IMR-90 (cell line): ENCODE results near the gene ATP6V0C. TPM values are rescaled to one million over a fixed set of nuclear protein-coding genes. Genes with fewer than 3 reads are reported as not detected.

Source experiments
- ATAC-seq: fragments of 200-7000 bp; cut with Tn5 transposase; 2 replicates; pipeline ENCODE4 v1.9.1; 2020; ENCODE audit warnings: low read depth, mild to moderate bottlenecking, moderate library complexity
- BruUV-seq: library from RNA; stranded (reverse); fragments of 400-500 nt; replicated peaks from 2 replicates; lab custom pipeline; 2021; lab: Mats Ljungman, UMichigan
- CTCF ChIA-PET: fragments of 300-600 bp; formaldehyde crosslinking; extraction: SDS; loops from one replicate; lab custom pipeline; 2021; ENCODE audit warnings: antibody characterized with exemption; lab: Yijun Ruan, JAX
- POLR2A ChIA-PET: fragments of 300-600 bp; sonication (Branson Sonifier 250); formaldehyde crosslinking; loops from one replicate; lab custom pipeline; 2022; ENCODE audit warnings: antibody characterized with exemption; ENCODE audit not compliant: unreplicated experiment; lab: Charles Lee
- DNase-seq: peaks from one replicate; pipeline ENCODE4 v3.0.0; 2013
- H2AFZ ChIP-seq: replicated peaks from 2 replicates; pipeline ENCODE3; 2013; ENCODE audit warnings: low read length, mild to moderate bottlenecking; ENCODE audit not compliant: poor library complexity
- H2AK5ac ChIP-seq: 2 replicates; pipeline ENCODE4 v1.6.1; 2013; ENCODE audit warnings: low read depth, low read length, inconsistent platforms
- H2AK9ac ChIP-seq: replicated peaks from 2 replicates; pipeline ENCODE3; 2013; ENCODE audit warnings: mild to moderate bottlenecking, low read depth, low read length, moderate library complexity; ENCODE audit not compliant: poor library complexity
- H2BK120ac ChIP-seq: 2 replicates; pipeline ENCODE4 v1.6.1; 2013; ENCODE audit warnings: low read depth, low read length, inconsistent platforms
- H2BK15ac ChIP-seq: 3 replicates; pipeline ENCODE4 v1.6.1; 2013; ENCODE audit warnings: low read depth, low read length, inconsistent platforms
- H2BK20ac ChIP-seq: 2 replicates; pipeline ENCODE4 v1.6.1; 2013; ENCODE audit warnings: low read depth, mild to moderate bottlenecking, inconsistent platforms, low read length, moderate library complexity
- H2BK5ac ChIP-seq: 2 replicates; pipeline ENCODE4 v1.6.1; 2013; ENCODE audit warnings: mild to moderate bottlenecking, low read depth, low read length, inconsistent platforms; ENCODE audit not compliant: poor library complexity, severe bottlenecking
- H3K14ac ChIP-seq: replicated peaks from 2 replicates; pipeline ENCODE4 v1.6.1; 2013; ENCODE audit warnings: low read depth, low read length, inconsistent platforms
- H3K18ac ChIP-seq: 2 replicates; pipeline ENCODE4 v1.6.1; 2013; ENCODE audit warnings: low read depth, low read length, control low read depth
- H3K23ac ChIP-seq: 2 replicates; pipeline ENCODE4 v1.6.1; 2013; ENCODE audit warnings: low read depth, low read length, inconsistent platforms
- H3K27ac ChIP-seq: 2 replicates; pipeline ENCODE4 v1.5.1; 2013; ENCODE audit warnings: mild to moderate bottlenecking, control low read depth, low read length; ENCODE audit not compliant: insufficient read depth
- H3K27me3 ChIP-seq: 2 replicates; pipeline ENCODE4 v1.6.1; 2013; ENCODE audit warnings: low read length; ENCODE audit not compliant: control insufficient read depth, insufficient read depth
- H3K36me3 ChIP-seq: 2 replicates; pipeline ENCODE4 v1.6.1; 2013; ENCODE audit warnings: low read length, mixed read lengths; ENCODE audit not compliant: control insufficient read depth, insufficient read depth
- H3K4ac ChIP-seq: 2 replicates; pipeline ENCODE4 v1.6.1; 2013; ENCODE audit warnings: low read depth, low read length, inconsistent platforms
- H3K4me1 ChIP-seq: 2 replicates; pipeline ENCODE4 v1.6.1; 2013; ENCODE audit warnings: low read length, mixed read lengths; ENCODE audit not compliant: control insufficient read depth, insufficient read depth
- H3K4me2 ChIP-seq: 2 replicates; pipeline ENCODE4 v1.6.1; 2013; ENCODE audit warnings: low read depth, mild to moderate bottlenecking, control low read depth, low read length, moderate library complexity
- H3K4me3 ChIP-seq: 2 replicates; pipeline ENCODE4 v1.5.1; 2013; ENCODE audit warnings: low read depth, mild to moderate bottlenecking, control low read depth, low read length, moderate library complexity; ENCODE audit not compliant: insufficient read depth
- H3K56ac ChIP-seq: 2 replicates; pipeline ENCODE4 v1.6.1; 2013; ENCODE audit warnings: low read length, inconsistent platforms; ENCODE audit not compliant: insufficient read depth; ENCODE audit errors: extremely low read depth
- H3K79me1 ChIP-seq, 2 experiments: 2 replicates each; pipeline ENCODE4 v1.6.1; 2013; ENCODE audit warnings: low read length in 2 of 2, inconsistent platforms in 1 of 2, low read depth in 1 of 2
- H3K9ac ChIP-seq: 2 replicates; pipeline ENCODE4 v1.6.1; 2013; ENCODE audit warnings: low read depth, low read length, control low read depth
- H3K9me1 ChIP-seq: 2 replicates; pipeline ENCODE4 v1.6.1; 2013; ENCODE audit warnings: low read length, inconsistent platforms; ENCODE audit not compliant: insufficient read depth
- H3K9me3 ChIP-seq: 2 replicates; pipeline ENCODE4 v1.6.1; 2013; ENCODE audit warnings: low read length; ENCODE audit not compliant: control insufficient read depth, insufficient read depth
- H4K20me1 ChIP-seq: 2 replicates; pipeline ENCODE4 v1.6.1; 2013; ENCODE audit warnings: low read length, inconsistent platforms; ENCODE audit not compliant: insufficient read depth
- H4K5ac ChIP-seq: 2 replicates; pipeline ENCODE4 v1.6.1; 2013; ENCODE audit warnings: mild to moderate bottlenecking, low read depth, low read length, control low read depth
- H4K8ac ChIP-seq, 2 experiments: 2 replicates each; pipeline ENCODE4 v1.6.1; 2013; ENCODE audit warnings: low read depth in 2 of 2, low read length in 2 of 2, control low read depth in 1 of 2, inconsistent platforms in 1 of 2
- H4K91ac ChIP-seq: 2 replicates; pipeline ENCODE4 v1.6.1; 2013; ENCODE audit warnings: low read depth, low read length, inconsistent platforms; ENCODE audit not compliant: insufficient read depth
- SMC3 ChIP-seq: fragments of 150-350 bp; IDR thresholded peaks from 2 replicates; pipeline ENCODE4 v1.6.1; 2016; ENCODE audit warnings: low read depth, mild to moderate bottlenecking, antibody characterized with exemption, low read length, moderate library complexity
- WGBS, 2 experiments: methylation state at CpG; one replicate each; pipeline versions ENCODE4 v1.1.5 to v1.1.7; 2013; ENCODE audit warnings: missing lambda C conversion rate in 2 of 2; ENCODE audit not compliant: insufficient read length in 1 of 2; ENCODE audit errors: extremely low coverage in 2 of 2; 5-methylcytosine and 5-hydroxymethylcytosine counted together
- dilution Hi-C: fragments of 300-500 bp; cut with HindIII; formaldehyde crosslinking; loops from one replicate; pipeline ENCODE4 v1.14.3; 2018; ENCODE audit warnings: low sequenced_read_pairs; ENCODE audit not compliant: unreplicated experiment
- in situ Hi-C: fragments of 300-500 bp; cut with MboI; formaldehyde crosslinking; loops from 3 replicates; pipeline ENCODE4 v1.14.3; 2019; ENCODE audit warnings: low sequenced_read_pairs, inconsistent platforms, mixed read lengths
- intact Hi-C: fragments of 100-400 bp; cut with micrococcal nuclease; formaldehyde crosslinking; loops from 2 replicates; pipeline ENCODE4 v1.10.0; 2022
- polyA plus RNA-seq, 3 experiments: library from polyadenylated mRNA; depleted of rRNA; stranded (reverse); fragments of >200 nt; gene quantifications; 2 replicates each; pipeline ENCODE4 v1.2.3, GENCODE V29; 2012; ENCODE audit warnings: low replicate concordance in 1 of 3
- total RNA-seq: library from RNA; depleted of rRNA; stranded (reverse); fragments of >200 nt; gene quantifications from 2 replicates; pipeline ENCODE4 v1.2.3, GENCODE V29; 2012

The ATP6V0C gene
- total and polyA plus RNA-seq, 2 of the 4 experiments (the other 2 are of a cell fraction), result 8.4 to 107 TPM

DNA sequence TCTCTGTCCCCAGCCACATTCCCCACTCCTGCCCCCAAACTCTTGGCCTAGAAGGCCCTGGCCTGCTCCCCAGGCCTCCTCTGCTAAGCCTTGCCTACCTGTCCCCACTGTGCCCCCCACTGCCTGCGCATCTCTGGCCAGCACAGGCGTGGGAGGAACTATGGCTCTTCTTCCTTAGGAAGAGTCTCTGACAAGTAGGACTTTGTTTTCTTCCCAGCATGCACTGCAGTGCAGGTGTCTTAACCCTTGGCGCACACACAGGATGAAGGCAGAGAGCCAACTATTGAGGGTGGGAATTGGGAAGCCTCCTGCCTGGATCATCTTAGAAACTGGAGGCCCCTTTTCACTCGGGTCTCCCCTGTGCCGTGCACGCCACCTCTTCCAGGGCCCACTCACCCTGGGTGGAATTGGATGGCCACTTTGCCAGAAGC is 10.1 kb downstream of the ATP6V0C start:
- intact Hi-C loops (no loop called here), in situ Hi-C loops (no loop called here), dilution Hi-C loops (no loop called here)
- H3K4me3 ChIP-seq, result no peak overlapping the region
- H2BK5ac ChIP-seq, result no peak overlapping the region
- ChIA-PET CTCF (no interaction called here), POLR2A (no interaction called here)
- H3K18ac ChIP-seq, result no peak overlapping the region
- no peak overlapping the region for H2BK120ac ChIP-seq
- H4K91ac ChIP-seq, result no peak overlapping the region
- TF ChIP-seq SMC3, result no peak
- DNase-seq, result no peak
- H3K23ac ChIP-seq, result no peak overlapping the region
- no peaks in the 10 kb centered on the region for H3K9me3 ChIP-seq
- H3K9ac ChIP-seq, result no peak overlapping the region
- no peak overlapping the region for H4K5ac ChIP-seq
- H3K9me1 ChIP-seq, result 0 out of 2 replicates have a peak, but pooled peaks cover 3% of the 10 kb centered on the region
- peaks cover 48% of the 10 kb centered on the region for H3K36me3 ChIP-seq
- no peak overlapping the region for H3K4ac ChIP-seq
- H3K56ac ChIP-seq, result no peak overlapping the region
- H2BK20ac ChIP-seq, result no peak overlapping the region
- no peaks in the 10 kb centered on the region for H3K27me3 ChIP-seq
- no CpG with 5 or more reads among the region's 6 CpGs for WGBS, 2 experiments
- no peak overlapping the region for H2AK9ac ChIP-seq
- no peak overlapping the region for H4K8ac ChIP-seq
- no peak overlapping the region for H3K14ac ChIP-seq
- H3K4me2 ChIP-seq, result no peak overlapping the region
- peaks cover 20 to 57% of the 10 kb centered on the region in 2 experiments for H3K79me1 ChIP-seq
- H3K4me1 ChIP-seq, result peaks cover 7% of the 10 kb centered on the region
- H2AK5ac ChIP-seq, result no peak overlapping the region
- no peak overlapping the region for H3K27ac ChIP-seq
- no peak overlapping the region for H2AFZ ChIP-seq
- peaks cover 13% of the 10 kb centered on the region for H4K20me1 ChIP-seq
- no TSS peak for BruUV-seq
- H2BK15ac ChIP-seq, result no peak overlapping the region
- no peak for ATAC-seq
